Ovary (tissue), 3 donors: ENCODE measurements around the gene PTPRS.

ENCODE experiments used
- POLR2A ChIP-seq: fragments of 450-650 bp; IDR thresholded peaks from one replicate; pipeline ENCODE4 v1.6.1; 2017; ENCODE audit warnings: antibody characterized with exemption, mild to moderate bottlenecking, moderate library complexity
- TF ChIP-seq, protein P1 (sequence below), 3 donors: fragments of 450-650 bp in 2 of 3; fragments of 200-600 bp in 1 of 3; IDR thresholded peaks; one replicate each; pipeline versions ENCODE4 v1.5.1 to v1.8.0; 2016 to 2022; ENCODE audit warnings: antibody characterized with exemption in 3 of 3, mild to moderate bottlenecking in 1 of 3
- donor health status: DM: no; HTN: no; CAD: no.

DNA sequence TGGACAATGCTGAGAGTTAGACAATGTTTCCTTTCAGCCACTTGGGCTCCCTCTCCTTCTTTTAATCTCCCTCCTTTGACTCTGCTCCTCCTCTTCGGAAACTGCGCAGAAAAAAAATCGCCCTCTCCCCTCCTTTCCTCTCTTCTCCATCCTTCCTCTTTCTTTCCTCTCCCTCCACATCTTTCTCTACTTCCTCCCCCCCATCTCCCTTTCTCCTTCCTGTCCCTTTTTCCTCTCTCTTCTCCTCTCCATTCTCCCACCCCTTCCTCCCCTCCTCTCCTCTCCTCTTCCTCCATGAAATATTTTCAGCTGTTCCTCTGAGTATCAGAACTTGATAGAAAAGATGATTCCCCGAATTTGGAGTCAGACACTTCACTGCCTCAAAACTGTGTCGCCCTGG is 15.1 kb upstream of the PTPRS start:
- TF ChIP-seq, protein P1, sequence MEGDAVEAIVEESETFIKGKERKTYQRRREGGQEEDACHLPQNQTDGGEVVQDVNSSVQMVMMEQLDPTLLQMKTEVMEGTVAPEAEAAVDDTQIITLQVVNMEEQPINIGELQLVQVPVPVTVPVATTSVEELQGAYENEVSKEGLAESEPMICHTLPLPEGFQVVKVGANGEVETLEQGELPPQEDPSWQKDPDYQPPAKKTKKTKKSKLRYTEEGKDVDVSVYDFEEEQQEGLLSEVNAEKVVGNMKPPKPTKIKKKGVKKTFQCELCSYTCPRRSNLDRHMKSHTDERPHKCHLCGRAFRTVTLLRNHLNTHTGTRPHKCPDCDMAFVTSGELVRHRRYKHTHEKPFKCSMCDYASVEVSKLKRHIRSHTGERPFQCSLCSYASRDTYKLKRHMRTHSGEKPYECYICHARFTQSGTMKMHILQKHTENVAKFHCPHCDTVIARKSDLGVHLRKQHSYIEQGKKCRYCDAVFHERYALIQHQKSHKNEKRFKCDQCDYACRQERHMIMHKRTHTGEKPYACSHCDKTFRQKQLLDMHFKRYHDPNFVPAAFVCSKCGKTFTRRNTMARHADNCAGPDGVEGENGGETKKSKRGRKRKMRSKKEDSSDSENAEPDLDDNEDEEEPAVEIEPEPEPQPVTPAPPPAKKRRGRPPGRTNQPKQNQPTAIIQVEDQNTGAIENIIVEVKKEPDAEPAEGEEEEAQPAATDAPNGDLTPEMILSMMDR (IDR thresholded peaks at IDR 0.05), result no peak
- no peak for TF ChIP-seq POLR2A
